ENCODE results near the gene MIGA1. TPM values are rescaled to one million over a fixed set of nuclear protein-coding genes. Genes with fewer than 3 reads are reported as not detected.
"Not testable (repeated sequence)": the region's sequence is repeated elsewhere in the genome, so short reads cannot be mapped to it uniquely, and the experiment has no call there.

The MIGA1 gene
- total RNA-seq, 1 donor from 2014 or later: 13.0 TPM

- ChIA-PET POLR2A (no interaction called here), CTCF (no interaction called here)
- DNase-seq: no peak
- Mint-ChIP-seq H3K4me3 (no peak overlapping the region), H3K36me3 (ENCODE audit: low read depth) (peaks cover 45% of the 10 kb centered on the region), H3K27ac (no peak overlapping the region), H3K27me3 (no peaks in the 10 kb centered on the region), H3K4me1 (peaks cover 9% of the 10 kb centered on the region), H3K9me3 (no peaks in the 10 kb centered on the region)
- intact Hi-C loops (cut with micrococcal nuclease): no loop called here
- no peak for TF ChIP-seq CTCF (IDR thresholded peaks at IDR 0.05)
- ATAC-seq (ENCODE audit: low read depth): no peak
These were observed 37.4 kb upstream of the MIGA1 start for GRCh38 chr1:77742011-77742555.

- Mint-ChIP-seq H3K4me3 (no peak overlapping the region), H3K4me1 (peaks cover 19% of the 10 kb centered on the region), H3K36me3 (ENCODE audit: low read depth) (peaks cover 25% of the 10 kb centered on the region), H3K27me3 (no peaks in the 10 kb centered on the region), H3K27ac (no peak overlapping the region), H3K9me3 (no peaks in the 10 kb centered on the region)
- ChIA-PET CTCF (no interaction called here), POLR2A (interaction anchor here (0.6 kb wide), 1 partner anchor 39 kb away, joined by 3 read pairs; no protein-coding TSS in a partner anchor)
- TF ChIP-seq CTCF (IDR thresholded peaks at IDR 0.05): no peak
- ATAC-seq (ENCODE audit: low read depth): no peak
- no peak for DNase-seq
- intact Hi-C loops (cut with micrococcal nuclease): loop anchor here (2.0 kb wide), 1 partner anchor 370 kb away; no protein-coding TSS in a partner anchor
These were observed 34.9 kb upstream of the MIGA1 start for GRCh38 chr1:77744576-77744975.

- Mint-ChIP-seq H3K36me3 (ENCODE audit: low read depth) (peaks cover 13% of the 10 kb centered on the region), H3K4me1 (peaks cover 28% of the 10 kb centered on the region)
- ATAC-seq (ENCODE audit: low read depth); H3K4me3 Mint-ChIP-seq; intact Hi-C loops (cut with micrococcal nuclease); H3K27me3 Mint-ChIP-seq; DNase-seq; H3K27ac Mint-ChIP-seq; CTCF ChIA-PET; H3K9me3 Mint-ChIP-seq; POLR2A ChIA-PET: not testable (repeated sequence)
These were observed 30.0 kb upstream of the MIGA1 start for GRCh38 chr1:77749489-77749888.

GRCh38 chr1:77756052-77756754 lies 23.2 kb upstream of the MIGA1 start:
- CTCF ChIA-PET: no interaction called here
- POLR2A ChIA-PET: interaction anchor here (0.6 kb wide), 1 partner anchor 73 kb away, joined by 3 read pairs; no protein-coding TSS in a partner anchor
- Mint-ChIP-seq H3K9me3 (no peaks in the 10 kb centered on the region), H3K4me3 (no peak overlapping the region), H3K27ac (no peak overlapping the region), H3K4me1 (peaks cover 37% of the 10 kb centered on the region), H3K36me3 (ENCODE audit: low read depth) (peaks cover 3% of the 10 kb centered on the region), H3K27me3 (no peaks in the 10 kb centered on the region)
- no peak for ATAC-seq (ENCODE audit: low read depth)
- intact Hi-C loops (cut with micrococcal nuclease): loop anchor here (5.0 kb wide), 2 partner anchors 539 to 1969 kb away; partner anchors contain the start of genes PIGK and RABGGTB
- no peak for TF ChIP-seq CTCF (IDR thresholded peaks at IDR 0.05)
- DNase-seq: no peak

GRCh38 chr1:77757066-77757584 lies 22.3 kb upstream of the MIGA1 start:
- Mint-ChIP-seq H3K27me3 (peaks cover under 1% of the 10 kb centered on the region), H3K27ac (no peak overlapping the region), H3K36me3 (ENCODE audit: low read depth) (peaks cover 3% of the 10 kb centered on the region), H3K9me3 (no peaks in the 10 kb centered on the region), H3K4me1 (peaks cover 34% of the 10 kb centered on the region), H3K4me3 (no peak overlapping the region)
- POLR2A ChIA-PET: no interaction called here
- TF ChIP-seq CTCF (IDR thresholded peaks at IDR 0.05): no peak
- intact Hi-C loops (cut with micrococcal nuclease): loop anchor here (5.0 kb wide), 2 partner anchors 540 to 1970 kb away; partner anchors contain the start of genes PIGK and RABGGTB
- CTCF ChIA-PET: no interaction called here
- ATAC-seq (ENCODE audit: low read depth): no peak
- no peak for DNase-seq

All from activated B cell treated with CpG ODN at 0.5 μM for 24 hours (primary cell).